Parathyroid adenoma (tissue), 2 donors: ENCODE data around the gene FAM43A.

Source experiments
- H2AFZ ChIP-seq: fragments of 300-600 bp; sonication (generic); one replicate; pipeline ENCODE4 v1.7.0; 2017; ENCODE audit warnings: antibody characterized with exemption, mild to moderate bottlenecking
- H3K27ac ChIP-seq: fragments of 300-600 bp; sonication (generic); one replicate; pipeline ENCODE4 v1.7.0; 2017
- H3K27me3 ChIP-seq: fragments of 300-600 bp; sonication (generic); one replicate; pipeline ENCODE4 v1.7.0; 2017; ENCODE audit warnings: low read length; ENCODE audit not compliant: control insufficient read depth, insufficient read depth
- H3K36me3 ChIP-seq: fragments of 300-600 bp; sonication (generic); one replicate; pipeline ENCODE4 v1.7.0; 2017; ENCODE audit warnings: low read length; ENCODE audit not compliant: control insufficient read depth, insufficient read depth
- H3K4me1 ChIP-seq: fragments of 300-600 bp; sonication (generic); one replicate; pipeline ENCODE4 v1.7.0; 2017; ENCODE audit warnings: control low read depth
- H3K4me2 ChIP-seq: fragments of 300-600 bp; sonication (generic); one replicate; pipeline ENCODE4 v1.7.0; 2017; ENCODE audit warnings: low read length
- H3K4me3 ChIP-seq: fragments of 300-600 bp; sonication (generic); one replicate; pipeline ENCODE4 v1.7.0; 2017; ENCODE audit warnings: low read depth, low read length
- H3K79me2 ChIP-seq: fragments of 300-600 bp; sonication (generic); one replicate; pipeline ENCODE4 v1.7.0; 2017; ENCODE audit warnings: control low read depth
- H3K9ac ChIP-seq: fragments of 300-600 bp; sonication (generic); one replicate; pipeline ENCODE4 v1.7.0; 2017; ENCODE audit warnings: mild to moderate bottlenecking
- H3K9me3 ChIP-seq: fragments of 300-600 bp; sonication (generic); one replicate; pipeline ENCODE4 v1.7.0; 2017; ENCODE audit warnings: low read length; ENCODE audit not compliant: control insufficient read depth
- TF ChIP-seq, protein P1 (sequence below): fragments of 300-600 bp; sonication (generic); IDR thresholded peaks from one replicate; pipeline ENCODE4 v1.7.0; 2017; ENCODE audit warnings: antibody characterized with exemption, mild to moderate bottlenecking
- donor health status: primary hyperparathyroidism.

FAM43A gene

DNA sequence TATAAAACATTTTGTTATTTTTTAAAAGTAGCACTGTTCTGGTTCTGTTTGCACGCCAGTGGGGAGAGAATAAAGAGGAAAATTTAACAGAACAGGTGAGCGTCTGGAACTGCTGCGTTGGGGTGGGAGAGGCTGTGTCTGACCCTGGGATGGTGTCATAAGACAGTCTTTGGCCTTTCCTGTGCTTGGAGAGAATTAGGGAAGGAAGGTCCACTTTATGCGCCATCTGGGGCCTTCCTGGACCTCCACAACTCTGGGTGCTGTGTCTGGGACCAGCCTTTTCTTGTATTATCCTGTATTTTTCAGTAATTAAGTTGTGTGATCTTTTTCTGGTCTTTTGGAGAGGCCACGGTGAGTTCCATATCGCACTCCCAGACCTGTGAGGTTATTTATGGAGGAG lies 3.3 kb downstream of the FAM43A start:
- no peaks in the 10 kb centered on the region for H3K9me3 ChIP-seq
- no peak overlapping the region for H3K9ac ChIP-seq
- no peak overlapping the region for H3K4me2 ChIP-seq
- TF ChIP-seq, protein P1, sequence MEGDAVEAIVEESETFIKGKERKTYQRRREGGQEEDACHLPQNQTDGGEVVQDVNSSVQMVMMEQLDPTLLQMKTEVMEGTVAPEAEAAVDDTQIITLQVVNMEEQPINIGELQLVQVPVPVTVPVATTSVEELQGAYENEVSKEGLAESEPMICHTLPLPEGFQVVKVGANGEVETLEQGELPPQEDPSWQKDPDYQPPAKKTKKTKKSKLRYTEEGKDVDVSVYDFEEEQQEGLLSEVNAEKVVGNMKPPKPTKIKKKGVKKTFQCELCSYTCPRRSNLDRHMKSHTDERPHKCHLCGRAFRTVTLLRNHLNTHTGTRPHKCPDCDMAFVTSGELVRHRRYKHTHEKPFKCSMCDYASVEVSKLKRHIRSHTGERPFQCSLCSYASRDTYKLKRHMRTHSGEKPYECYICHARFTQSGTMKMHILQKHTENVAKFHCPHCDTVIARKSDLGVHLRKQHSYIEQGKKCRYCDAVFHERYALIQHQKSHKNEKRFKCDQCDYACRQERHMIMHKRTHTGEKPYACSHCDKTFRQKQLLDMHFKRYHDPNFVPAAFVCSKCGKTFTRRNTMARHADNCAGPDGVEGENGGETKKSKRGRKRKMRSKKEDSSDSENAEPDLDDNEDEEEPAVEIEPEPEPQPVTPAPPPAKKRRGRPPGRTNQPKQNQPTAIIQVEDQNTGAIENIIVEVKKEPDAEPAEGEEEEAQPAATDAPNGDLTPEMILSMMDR: no peak
- H3K27me3 ChIP-seq: no peaks in the 10 kb centered on the region
- no peaks in the 10 kb centered on the region for H3K36me3 ChIP-seq
- H3K4me1 ChIP-seq: peaks cover 22% of the 10 kb centered on the region
- no peak overlapping the region for H3K4me3 ChIP-seq
- H2AFZ ChIP-seq: no peak overlapping the region
- H3K79me2 ChIP-seq: no peaks in the 10 kb centered on the region
- no peak overlapping the region for H3K27ac ChIP-seq

- H3K4me1 ChIP-seq: peaks cover 22% of the 10 kb centered on the region
- no peaks in the 10 kb centered on the region for H3K27me3 ChIP-seq
- no peaks in the 10 kb centered on the region for H3K79me2 ChIP-seq
- H2AFZ ChIP-seq: no peak overlapping the region
- TF ChIP-seq, protein P1: no peak
- H3K4me2 ChIP-seq: no peak overlapping the region
- H3K4me3 ChIP-seq: no peak overlapping the region
- H3K9ac ChIP-seq: no peak overlapping the region
- H3K27ac ChIP-seq: no peak overlapping the region
- H3K9me3 ChIP-seq: no peaks in the 10 kb centered on the region
- no peaks in the 10 kb centered on the region for H3K36me3 ChIP-seq
Observed at GRCh38 chr3:194689493-194689944, 3.8 kb downstream of the FAM43A start.

DNA sequence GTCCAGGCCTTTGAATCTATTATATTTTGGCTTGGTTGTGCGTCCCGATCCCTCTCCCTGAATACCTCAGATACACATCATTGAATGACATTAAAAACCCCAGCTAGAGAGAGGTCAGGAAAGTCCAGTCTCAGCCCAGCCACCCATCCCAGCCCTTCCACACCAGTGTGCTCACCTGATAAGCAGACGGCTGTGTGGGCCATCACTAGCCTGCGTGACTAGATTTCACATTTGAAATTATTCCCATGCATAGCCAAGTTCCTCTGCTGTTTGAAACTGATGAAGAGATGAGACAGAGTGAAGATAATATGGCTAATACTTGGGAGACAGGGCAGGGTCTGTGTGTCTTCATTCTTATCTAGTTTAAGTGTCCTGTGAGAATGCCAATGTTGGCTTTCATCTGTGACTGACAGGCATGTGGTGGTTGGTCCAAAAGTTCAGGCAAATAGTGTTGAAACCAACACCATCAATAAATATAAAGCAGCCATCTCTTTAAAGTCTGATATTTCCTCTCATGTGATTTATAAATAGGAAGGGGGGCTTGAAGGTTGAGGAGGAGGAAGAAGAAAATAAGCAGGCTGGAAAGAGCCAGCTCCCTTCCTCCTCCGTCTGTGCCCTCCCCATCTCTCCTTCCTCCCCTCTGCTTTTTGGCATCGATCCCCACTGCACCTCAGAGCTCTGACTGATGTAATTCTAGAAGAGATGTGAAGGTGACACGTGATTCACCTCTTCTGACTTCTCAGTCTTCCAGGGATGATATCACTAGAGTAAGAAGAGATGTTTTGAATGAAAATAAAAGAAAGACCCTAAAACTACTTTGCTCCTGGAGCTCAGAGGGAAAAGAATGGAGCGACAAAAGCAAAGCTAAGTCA lies 5.1 kb downstream of the FAM43A start:
- peak overlapping the region; percentile 11 for H3K4me3 ChIP-seq
- peak overlapping the region; percentile 55 for H3K4me2 ChIP-seq
- H3K9ac ChIP-seq: no peak overlapping the region
- peaks cover 19% of the 10 kb centered on the region for H3K4me1 ChIP-seq
- TF ChIP-seq, protein P1: no peak
- H3K9me3 ChIP-seq: no peaks in the 10 kb centered on the region
- peak overlapping the region; percentile 17 for H2AFZ ChIP-seq
- H3K27ac ChIP-seq: peak overlapping the region; percentile 38
- no peaks in the 10 kb centered on the region for H3K27me3 ChIP-seq
- H3K36me3 ChIP-seq: no peaks in the 10 kb centered on the region
- no peaks in the 10 kb centered on the region for H3K79me2 ChIP-seq

- Histone ChIP-seq H3K9me3 (no peaks in the 10 kb centered on the region), H3K4me3 (peak overlapping the region; percentile 11), H3K4me1 (peaks cover 19% of the 10 kb centered on the region)
Observed at GRCh38 chr3:194691481-194692283, 6.0 kb downstream of the FAM43A start.

More at GRCh38 chr3:194691481-194692283, 6.0 kb downstream of the FAM43A start:
- H3K9ac ChIP-seq: no peak overlapping the region
- peak overlapping the region; percentile 17 for H2AFZ ChIP-seq
- no peaks in the 10 kb centered on the region for H3K36me3 ChIP-seq
- peak overlapping the region; percentile 55 for H3K4me2 ChIP-seq
- TF ChIP-seq, protein P1: no peak
- H3K27ac ChIP-seq: peak overlapping the region; percentile 38
- no peaks in the 10 kb centered on the region for H3K79me2 ChIP-seq
- H3K27me3 ChIP-seq: no peaks in the 10 kb centered on the region
